Esophagus squamous epithelium (tissue), 5 donors: ENCODE data around the gene PHF21B. TPM values are rescaled to one million over a fixed set of nuclear protein-coding genes. Genes with fewer than 3 reads are reported as not detected.
A peak's percentile ranks its signal among the peaks of the same experiment; 100 is the strongest.

Source experiments
- DNase-seq: peaks from one replicate; lab custom pipeline; 2025; lab: John Stamatoyannopoulos, UW
- H3K27ac ChIP-seq, 4 donors: fragments of 200-600 bp; sonication (generic); one replicate each; pipeline ENCODE4 v1.5.1; 2016 to 2019; ENCODE audit warnings: mild to moderate bottlenecking in 1 of 4
- H3K27me3 ChIP-seq, 4 donors: fragments of 200-600 bp; sonication (generic); 1 replicate in 3 of 4; 2 replicates in 1 of 4; pipeline versions ENCODE4 v1.5.1 to v1.6.0; 2017 to 2021; ENCODE audit warnings: antibody characterized with exemption in 1 of 4
- H3K36me3 ChIP-seq, 3 donors: fragments of 200-600 bp; sonication (generic); one replicate each; pipeline ENCODE4 v1.5.1; 2016 to 2019
- H3K4me1 ChIP-seq, 3 donors: fragments of 200-600 bp; sonication (generic); one replicate each; pipeline ENCODE4 v1.5.1; 2017 to 2019
- H3K4me3 ChIP-seq, 4 donors: fragments of 200-600 bp; sonication (generic); 1 replicate in 3 of 4; 2 replicates in 1 of 4; pipeline ENCODE4 v1.5.1; 2016 to 2019; ENCODE audit warnings: mild to moderate bottlenecking in 2 of 4, moderate library complexity in 1 of 4
- H3K9me3 ChIP-seq, 3 donors: fragments of 200-600 bp; sonication (generic); one replicate each; pipeline ENCODE4 v1.5.1; 2016 to 2019
- CTCF ChIP-seq, 6 experiments: fragments of 450-650 bp in 4 of 6; fragments of 200-600 bp in 2 of 6; sonication (generic) in 2 of 6; IDR thresholded peaks; one replicate each; pipeline ENCODE4 v1.5.1; 2016 to 2019; ENCODE audit warnings: antibody characterized with exemption in 6 of 6, mild to moderate bottlenecking in 4 of 6, moderate library complexity in 4 of 6
- POLR2A ChIP-seq, 4 donors: fragments of 450-650 bp; IDR thresholded peaks; one replicate each; pipeline ENCODE4 v1.6.1; 2017; ENCODE audit warnings: antibody characterized with exemption in 4 of 4, mild to moderate bottlenecking in 4 of 4, moderate library complexity in 3 of 4
- WGBS, 2 donors: methylation state at CpG; one replicate each; pipeline ENCODE4 v1.1.5; 2018; 5-methylcytosine and 5-hydroxymethylcytosine counted together
- intact Hi-C: fragments of 100-400 bp; cut with DNase I; formaldehyde crosslinking; loops from one replicate; pipeline ENCODE4 v1.15.0; 2022
- total RNA-seq, 4 donors: library from RNA; depleted of rRNA; stranded (reverse); fragments of >200 nt; gene quantifications; one replicate each; pipeline ENCODE4 v1.1.0, GENCODE V29; 2016
- donor health status: DM: yes; HTN: yes; CAD: no.

PHF21B gene
- total RNA-seq, 4 donors from 2014 or later = 0.04 to 0.19 TPM; not detected in 2

GRCh38 chr22:45023431-45023830, 13.6 kb upstream of the PHF21B start:
- Histone ChIP-seq H3K27me3 (peaks cover 0 to 95% (median 0%) of the 10 kb centered on the region in 4 donors), H3K4me1 (no peaks in the 10 kb centered on the region), H3K9me3 (no peaks in the 10 kb centered on the region), H3K36me3 (no peaks in the 10 kb centered on the region), H3K4me3 (no peak overlapping the region), H3K27ac (no peak overlapping the region)
- no peak for TF ChIP-seq CTCF (IDR thresholded peaks at IDR 0.05)
- TF ChIP-seq POLR2A (IDR thresholded peaks at IDR 0.05) = no peak
- DNase-seq = no peak
- intact Hi-C loops = no loop called here
- WGBS, 2 donors = 22 to 27% methylated on average over 9 of the region's 9 CpGs

GRCh38 chr22:45019861-45020655, 10.3 kb upstream of the PHF21B start:
- WGBS, 2 donors = 56 to 59% methylated on average over 11 to 12 of the region's 16 CpGs
- intact Hi-C loops = no loop called here
- Histone ChIP-seq H3K4me3 (no peak overlapping the region), H3K36me3 (no peaks in the 10 kb centered on the region), H3K9me3 (no peaks in the 10 kb centered on the region), H3K27ac (no peak overlapping the region), H3K4me1 (no peaks in the 10 kb centered on the region), H3K27me3 (peaks cover 0 to 89% (median 0%) of the 10 kb centered on the region in 4 donors)
- DNase-seq = no peak
- TF ChIP-seq CTCF (IDR thresholded peaks at IDR 0.05) (no peak), POLR2A (IDR thresholded peaks at IDR 0.05) (no peak)

- Histone ChIP-seq H3K27ac (no peak overlapping the region), H3K36me3 (no peaks in the 10 kb centered on the region), H3K4me1 (peaks cover 7 to 10% (median 10%) of the 10 kb centered on the region in 3 donors), H3K9me3 (no peaks in the 10 kb centered on the region), H3K4me3 (no peak overlapping the region), H3K27me3 (peaks cover 0 to 90% (median 7%) of the 10 kb centered on the region in 4 donors)
- DNase-seq = no peak
- TF ChIP-seq POLR2A (IDR thresholded peaks at IDR 0.05) (no peak), CTCF (IDR thresholded peaks at IDR 0.05) (no peak)
- 30 to 33% methylated on average over 2 of the region's 4 CpGs for whole genome bisulfite sequencing, 2 donors
- intact Hi-C loops = no loop called here
Measured at GRCh38 chr22:45014654-45015053, 4.8 kb upstream of the PHF21B start.

GRCh38 chr22:45013138-45013537, 3.3 kb upstream of the PHF21B start:
- TF ChIP-seq POLR2A (IDR thresholded peaks at IDR 0.05) = no peak
- no peak for TF ChIP-seq CTCF (IDR thresholded peaks at IDR 0.05)
- 73 to 86% methylated on average over 5 of the region's 5 CpGs for WGBS, 2 donors
- H3K27me3 ChIP-seq = peaks cover under 1 to 90% (median 7%) of the 10 kb centered on the region in 4 donors

GRCh38 chr22:45010532-45010900, 711 bp upstream of the PHF21B start:
- Histone ChIP-seq H3K27ac (peak overlapping the region in 1 of 4 donors; percentile 55), H3K4me3 (peak overlapping the region; percentile 28 to 69 (median 48)), H3K27me3 (peaks cover 6 to 99% (median 10%) of the 10 kb centered on the region in 4 donors), H3K36me3 (no peaks in the 10 kb centered on the region), H3K9me3 (no peaks in the 10 kb centered on the region), H3K4me1 (peaks cover 28 to 51% (median 34%) of the 10 kb centered on the region in 3 donors)
- intact Hi-C loops = no loop called here
- TF ChIP-seq POLR2A (IDR thresholded peaks at IDR 0.05) (no peak), CTCF (IDR thresholded peaks at IDR 0.05) (no peak)
- WGBS, 2 donors = 5 to 7% methylated on average over 11 to 13 of the region's 17 CpGs
- no peak for DNase-seq

More at GRCh38 chr22:45013138-45013537, 3.3 kb upstream of the PHF21B start:
- no peak overlapping the region for H3K4me3 ChIP-seq
- no peaks in the 10 kb centered on the region for H3K9me3 ChIP-seq
- H3K27ac ChIP-seq = no peak overlapping the region
- no peak for DNase-seq
- intact Hi-C loops = no loop called here
- peaks cover 20 to 25% (median 21%) of the 10 kb centered on the region in 3 donors for H3K4me1 ChIP-seq
- H3K36me3 ChIP-seq = no peaks in the 10 kb centered on the region
